Endothelial cell (in vitro differentiated cells): ENCODE data around the gene TCFL5. TPM values are rescaled to one million over a fixed set of nuclear protein-coding genes. Genes with fewer than 3 reads are reported as not detected.

Source experiments
- DNase-seq: peaks from one replicate; pipeline ENCODE4 v3.0.0; 2021; ENCODE audit warnings: low spot score
- H3K27ac Mint-ChIP-seq: one replicate; pipeline ENCODE4 v1.8.0; 2021; ENCODE audit warnings: mixed read lengths, inconsistent platforms; ENCODE audit not compliant: unreplicated experiment
- H3K27me3 Mint-ChIP-seq: one replicate; pipeline ENCODE4 v1.8.0; 2021; ENCODE audit warnings: mild to moderate bottlenecking, moderate library complexity, mixed read lengths, inconsistent platforms; ENCODE audit not compliant: unreplicated experiment
- H3K36me3 Mint-ChIP-seq: one replicate; pipeline ENCODE4 v1.8.0; 2021; ENCODE audit warnings: mild to moderate bottlenecking, low read depth, mixed read lengths, inconsistent platforms; ENCODE audit not compliant: unreplicated experiment
- H3K4me1 Mint-ChIP-seq: one replicate; pipeline ENCODE4 v1.8.0; 2021; ENCODE audit warnings: mild to moderate bottlenecking, mixed read lengths, inconsistent platforms; ENCODE audit not compliant: unreplicated experiment
- H3K4me3 Mint-ChIP-seq: one replicate; pipeline ENCODE4 v1.8.0; 2021; ENCODE audit warnings: mild to moderate bottlenecking, mixed read lengths, inconsistent platforms; ENCODE audit not compliant: unreplicated experiment
- H3K9me3 Mint-ChIP-seq: one replicate; pipeline ENCODE4 v1.8.0; 2021; ENCODE audit warnings: mixed read lengths, inconsistent platforms; ENCODE audit not compliant: unreplicated experiment
- CTCF ChIP-seq: fragments of 200-600 bp; sonication (generic); IDR thresholded peaks from one replicate; pipeline ENCODE4 v1.5.0; 2021; ENCODE audit warnings: antibody characterized with exemption; ENCODE audit not compliant: unreplicated experiment
- total RNA-seq: library from RNA; stranded (reverse); fragmentation: NEBNext Ultra II Directional; extraction: Animal tissue kit (Norgen Biotek cat#: 25700); gene quantifications from one replicate; pipeline ENCODE4 v1.2.1, GENCODE V29; 2021; ENCODE audit not compliant: unreplicated experiment

The TCFL5 gene
- total RNA-seq, 1 donor from 2014 or later: 30.9 TPM

- H3K27ac Mint-ChIP-seq: no peak overlapping the region
- no peaks in the 10 kb centered on the region for H3K9me3 Mint-ChIP-seq
- no peak for DNase-seq
- H3K36me3 Mint-ChIP-seq: peaks cover 14% of the 10 kb centered on the region
- H3K27me3 Mint-ChIP-seq: peaks cover 12% of the 10 kb centered on the region
- TF ChIP-seq CTCF: no peak
- H3K4me1 Mint-ChIP-seq: peaks cover 2% of the 10 kb centered on the region
- peak overlapping the region; percentile 49 for H3K4me3 Mint-ChIP-seq
Observed at GRCh38 chr20:62799459-62799858, 62.2 kb downstream of the TCFL5 start.

GRCh38 chr20:62799036-62799435 is 62.6 kb downstream of the TCFL5 start:
- no peaks in the 10 kb centered on the region for H3K9me3 Mint-ChIP-seq
- no peak overlapping the region for H3K27ac Mint-ChIP-seq
- H3K4me1 Mint-ChIP-seq: peaks cover 2% of the 10 kb centered on the region
- H3K4me3 Mint-ChIP-seq: peak overlapping the region; percentile 49
- TF ChIP-seq CTCF: no peak
- no peak for DNase-seq
- peaks cover 14% of the 10 kb centered on the region for H3K36me3 Mint-ChIP-seq
- peaks cover 9% of the 10 kb centered on the region for H3K27me3 Mint-ChIP-seq

GRCh38 chr20:62797671-62798532 is 63.7 kb downstream of the TCFL5 start:
- peaks cover 2% of the 10 kb centered on the region for H3K4me1 Mint-ChIP-seq
- no peak for TF ChIP-seq CTCF
- peaks cover 3% of the 10 kb centered on the region for H3K27me3 Mint-ChIP-seq
- no peaks in the 10 kb centered on the region for H3K9me3 Mint-ChIP-seq
- H3K4me3 Mint-ChIP-seq: peak overlapping the region; percentile 76
- H3K27ac Mint-ChIP-seq: peak overlapping the region; percentile 67
- DNase-seq: no peak
- peaks cover 14% of the 10 kb centered on the region for H3K36me3 Mint-ChIP-seq

GRCh38 chr20:62796699-62797491 is 64.7 kb downstream of the TCFL5 start:
- no peak for DNase-seq
- Mint-ChIP-seq H3K4me1 (peaks cover 2% of the 10 kb centered on the region), H3K27ac (no peak overlapping the region), H3K4me3 (peak overlapping the region; percentile 88), H3K36me3 (peaks cover 14% of the 10 kb centered on the region), H3K9me3 (no peaks in the 10 kb centered on the region), H3K27me3 (peaks cover 4% of the 10 kb centered on the region)
- TF ChIP-seq CTCF: no peak
